Epithelial cell of proximal tubule (primary cell): ENCODE measurements around the gene B3GNT5. TPM values are rescaled to one million over a fixed set of nuclear protein-coding genes. Genes with fewer than 3 reads are reported as not detected.

ENCODE experiments used
- DNase-seq: peaks from one replicate; pipeline ENCODE4 v3.0.0-alpha.2; 2011; ENCODE audit warnings: low read depth
- H3K4me3 ChIP-seq: 2 replicates; pipeline ENCODE4 v1.5.1; 2011; ENCODE audit warnings: low read depth, mild to moderate bottlenecking, low read length
- total RNA-seq: library from RNA; depleted of rRNA; stranded (reverse); fragments of >200 nt; gene quantifications from 2 replicates; pipeline ENCODE4 v1.2.3, GENCODE V29; 2015
- TF ChIP-seq, protein P1 (sequence below): conservative IDR thresholded peaks from 2 replicates; pipeline ENCODE4 v1.5.1; 2012; ENCODE audit warnings: low read depth, mild to moderate bottlenecking, low read length

B3GNT5 gene
- total RNA-seq, 1 donor from 2014 or later = 17.2 TPM

GRCh38 chr3:183265834-183266417 is 12.9 kb downstream of the B3GNT5 start:
- no peak overlapping the region for H3K4me3 ChIP-seq
- peak; percentile 84 for DNase-seq
- TF ChIP-seq, protein P1, sequence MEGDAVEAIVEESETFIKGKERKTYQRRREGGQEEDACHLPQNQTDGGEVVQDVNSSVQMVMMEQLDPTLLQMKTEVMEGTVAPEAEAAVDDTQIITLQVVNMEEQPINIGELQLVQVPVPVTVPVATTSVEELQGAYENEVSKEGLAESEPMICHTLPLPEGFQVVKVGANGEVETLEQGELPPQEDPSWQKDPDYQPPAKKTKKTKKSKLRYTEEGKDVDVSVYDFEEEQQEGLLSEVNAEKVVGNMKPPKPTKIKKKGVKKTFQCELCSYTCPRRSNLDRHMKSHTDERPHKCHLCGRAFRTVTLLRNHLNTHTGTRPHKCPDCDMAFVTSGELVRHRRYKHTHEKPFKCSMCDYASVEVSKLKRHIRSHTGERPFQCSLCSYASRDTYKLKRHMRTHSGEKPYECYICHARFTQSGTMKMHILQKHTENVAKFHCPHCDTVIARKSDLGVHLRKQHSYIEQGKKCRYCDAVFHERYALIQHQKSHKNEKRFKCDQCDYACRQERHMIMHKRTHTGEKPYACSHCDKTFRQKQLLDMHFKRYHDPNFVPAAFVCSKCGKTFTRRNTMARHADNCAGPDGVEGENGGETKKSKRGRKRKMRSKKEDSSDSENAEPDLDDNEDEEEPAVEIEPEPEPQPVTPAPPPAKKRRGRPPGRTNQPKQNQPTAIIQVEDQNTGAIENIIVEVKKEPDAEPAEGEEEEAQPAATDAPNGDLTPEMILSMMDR = no peak

DNA sequence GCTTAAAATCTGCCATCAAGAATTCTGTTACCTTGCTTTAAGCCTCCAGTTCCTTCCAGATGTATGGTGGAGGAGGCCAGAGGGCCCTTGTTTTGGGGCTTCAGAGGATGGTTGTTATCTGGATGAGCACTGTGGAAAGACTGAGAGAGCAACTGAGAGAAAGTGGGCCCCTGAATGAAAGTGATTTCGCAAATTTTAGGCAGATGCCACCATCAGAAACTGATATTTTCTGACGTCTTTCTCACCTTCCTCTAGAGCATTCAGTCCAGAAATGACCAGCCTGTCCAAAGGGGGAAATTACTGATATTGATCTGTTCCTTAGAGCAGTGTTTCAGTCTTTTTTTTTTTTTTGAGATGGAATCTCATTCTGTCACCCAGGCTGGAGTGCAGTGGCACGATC is 13.4 kb downstream of the B3GNT5 start:
- TF ChIP-seq, protein P1 = no peak
- no peak for DNase-seq
- no peak overlapping the region for H3K4me3 ChIP-seq

DNA sequence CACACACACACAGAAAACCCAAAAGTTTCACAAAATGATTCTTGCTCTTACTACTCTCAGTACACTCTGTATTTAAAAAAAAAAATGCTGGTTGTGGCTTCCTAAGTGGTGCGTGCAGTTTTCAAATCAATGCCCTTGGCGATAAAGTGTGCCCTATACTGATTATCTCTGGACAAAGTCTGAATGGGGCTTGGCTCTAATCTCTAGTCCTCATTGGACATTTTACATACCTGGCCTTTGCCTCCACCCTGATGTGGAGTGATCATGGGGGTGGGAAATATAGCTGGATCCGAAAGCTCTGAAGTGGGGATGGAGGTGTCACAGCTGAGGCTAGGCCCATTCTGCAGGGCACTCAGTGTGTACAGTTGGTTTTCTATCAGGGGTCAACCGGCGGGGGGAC is 14.1 kb downstream of the B3GNT5 start:
- TF ChIP-seq, protein P1 = no peak
- no peak for DNase-seq
- H3K4me3 ChIP-seq = no peak overlapping the region

DNA sequence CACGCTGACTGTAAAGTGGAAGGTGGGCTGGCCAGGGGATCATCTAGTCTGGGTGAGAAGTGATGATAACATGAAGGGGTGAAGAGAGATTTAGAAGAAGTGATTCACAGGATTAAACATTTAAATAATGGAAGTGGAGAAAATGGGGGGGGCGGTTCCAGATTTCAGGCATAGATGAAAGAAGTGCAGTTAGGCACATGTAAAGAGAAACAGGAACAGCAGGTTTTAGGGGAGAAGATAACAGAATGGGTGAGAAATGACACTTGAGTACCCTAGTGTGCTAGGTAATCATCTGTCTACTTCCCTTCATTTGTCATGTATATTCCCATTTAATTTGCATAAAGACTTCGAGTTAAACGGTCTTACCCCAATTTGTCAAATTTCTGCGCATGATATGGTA is 15.3 kb downstream of the B3GNT5 start:
- TF ChIP-seq, protein P1 = no peak
- no peak overlapping the region for H3K4me3 ChIP-seq
- no peak for DNase-seq

DNA sequence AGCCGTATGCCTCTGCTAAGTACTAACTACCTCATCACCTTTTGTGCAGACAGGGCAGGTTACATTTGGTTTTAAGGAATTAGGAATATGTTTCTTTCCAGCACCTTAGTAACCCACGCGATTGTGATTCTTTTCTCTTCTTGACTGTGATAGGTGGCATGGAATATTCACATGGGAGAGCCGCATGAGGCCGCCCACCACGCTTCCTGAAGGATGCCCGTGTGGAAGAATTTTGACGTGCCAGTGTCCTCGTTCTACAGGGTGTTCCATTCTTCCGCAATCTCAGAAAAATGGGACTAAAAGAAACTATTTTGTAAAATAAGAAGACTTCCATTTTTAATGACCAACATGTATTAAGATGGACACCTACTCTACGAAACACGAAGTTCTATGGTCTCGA is 16.3 kb downstream of the B3GNT5 start:
- TF ChIP-seq, protein P1 = no peak
- no peak for DNase-seq
- H3K4me3 ChIP-seq = no peak overlapping the region

GRCh38 chr3:183270344-183270743 is 17.3 kb downstream of the B3GNT5 start:
- H3K4me3 ChIP-seq = no peak overlapping the region
- TF ChIP-seq, protein P1 = no peak
- DNase-seq = no peak

GRCh38 chr3:183272142-183272541 is 19.1 kb downstream of the B3GNT5 start:
- DNase-seq = no peak
- TF ChIP-seq, protein P1 = no peak
- no peak overlapping the region for H3K4me3 ChIP-seq
